H9 (cell line): Measurements from ENCODE around the gene LTF. TPM values are rescaled to one million over a fixed set of nuclear protein-coding genes. Genes with fewer than 3 reads are reported as not detected.

Experiments
- DNase-seq: peaks from one replicate; pipeline ENCODE4 v3.0.0-alpha.2; 2017
- H2AFZ ChIP-seq: one replicate; pipeline ENCODE4 v1.6.1; 2013; ENCODE audit warnings: mild to moderate bottlenecking, low read length, control low read depth, moderate library complexity
- H2AK5ac ChIP-seq: 2 replicates; pipeline ENCODE4 v1.6.1; 2013; ENCODE audit warnings: low read length, control low read depth, mixed read lengths; ENCODE audit not compliant: insufficient read length
- H2BK120ac ChIP-seq: one replicate; pipeline ENCODE4 v1.6.1; 2013; ENCODE audit warnings: low read depth, mild to moderate bottlenecking, low read length, control low read depth, inconsistent platforms; ENCODE audit not compliant: poor library complexity, severe bottlenecking
- H2BK12ac ChIP-seq: 2 replicates; pipeline ENCODE4 v1.6.1; 2013; ENCODE audit warnings: low read length, control low read depth, mixed read lengths, low read depth; ENCODE audit not compliant: insufficient read length
- H2BK15ac ChIP-seq: 2 replicates; pipeline ENCODE4 v1.6.1; 2013; ENCODE audit warnings: low read depth, low read length, control low read depth
- H2BK20ac ChIP-seq: one replicate; pipeline ENCODE4 v1.6.1; 2013; ENCODE audit warnings: low read depth, mild to moderate bottlenecking, low read length, control low read depth, inconsistent platforms; ENCODE audit not compliant: poor library complexity, severe bottlenecking
- H2BK5ac ChIP-seq: 2 replicates; pipeline ENCODE4 v1.6.1; 2013; ENCODE audit warnings: low read length, control low read depth, mixed read lengths; ENCODE audit not compliant: insufficient read length
- H3K14ac ChIP-seq: 2 replicates; pipeline ENCODE4 v1.6.1; 2013; ENCODE audit warnings: low read length, control low read depth; ENCODE audit not compliant: insufficient read depth
- H3K18ac ChIP-seq: 2 replicates; pipeline ENCODE4 v1.6.1; 2013; ENCODE audit warnings: low read depth, mild to moderate bottlenecking, mixed read lengths, low read length, control low read depth; ENCODE audit not compliant: insufficient read length
- H3K23ac ChIP-seq: 2 replicates; pipeline ENCODE4 v1.6.1; 2013; ENCODE audit warnings: low read length, control low read depth, mixed read lengths, low read depth; ENCODE audit not compliant: insufficient read length
- H3K23me2 ChIP-seq: 2 replicates; pipeline ENCODE4 v1.6.1; 2013; ENCODE audit warnings: low read depth, mild to moderate bottlenecking, mixed read lengths, low read length, control low read depth; ENCODE audit not compliant: insufficient read length, poor library complexity, severe bottlenecking
- H3K27ac ChIP-seq: 2 replicates; pipeline ENCODE4 v1.5.1; 2013; ENCODE audit warnings: low read length, control low read depth, mixed read lengths, low read depth; ENCODE audit not compliant: insufficient read length
- H3K27me3 ChIP-seq: 2 replicates; pipeline ENCODE4 v1.6.1; 2013; ENCODE audit warnings: low read length, control low read depth, inconsistent platforms; ENCODE audit not compliant: insufficient read depth
- H3K4ac ChIP-seq: 2 replicates; pipeline ENCODE4 v1.6.1; 2013; ENCODE audit warnings: low read depth, mild to moderate bottlenecking, control low read depth, inconsistent platforms, low read length, moderate library complexity
- H3K4me1 ChIP-seq: 2 replicates; pipeline ENCODE4 v1.6.1; 2013; ENCODE audit warnings: low read length, control low read depth, inconsistent platforms; ENCODE audit not compliant: insufficient read depth
- H3K4me2 ChIP-seq: 2 replicates; pipeline ENCODE4 v1.6.1; 2013; ENCODE audit warnings: low read length, control low read depth, mixed read lengths; ENCODE audit not compliant: insufficient read length, insufficient read depth
- H3K56ac ChIP-seq: 2 replicates; pipeline ENCODE4 v1.6.1; 2013; ENCODE audit warnings: low read depth, mild to moderate bottlenecking, mixed read lengths, low read length, control low read depth; ENCODE audit not compliant: insufficient read length
- H3K79me1 ChIP-seq: 2 replicates; pipeline ENCODE4 v1.6.1; 2013; ENCODE audit warnings: low read depth, mild to moderate bottlenecking, moderate library complexity, low read length, control low read depth, inconsistent platforms; ENCODE audit not compliant: insufficient read depth, poor library complexity, severe bottlenecking
- H3K79me2 ChIP-seq: 2 replicates; pipeline ENCODE4 v1.6.1; 2013; ENCODE audit warnings: low read length, control low read depth, inconsistent platforms; ENCODE audit not compliant: insufficient read depth
- H3K9ac ChIP-seq: 2 replicates; pipeline ENCODE4 v1.6.1; 2013; ENCODE audit warnings: low read length, control low read depth, mixed read lengths; ENCODE audit not compliant: insufficient read length; ENCODE audit errors: extremely low read depth
- H3K9me3 ChIP-seq: one replicate; pipeline ENCODE4 v1.6.1; 2013; ENCODE audit warnings: low read depth, low read length, inconsistent platforms; ENCODE audit not compliant: control insufficient read depth
- H3T11ph ChIP-seq: one replicate; pipeline ENCODE4 v1.6.1; 2013; ENCODE audit warnings: mild to moderate bottlenecking, low read length, control low read depth, inconsistent platforms
- H4K20me1 ChIP-seq: one replicate; pipeline ENCODE4 v1.6.1; 2013; ENCODE audit not compliant: control insufficient read depth, insufficient read length, insufficient read depth
- H4K5ac ChIP-seq: 2 replicates; pipeline ENCODE4 v1.6.1; 2013; ENCODE audit warnings: low read depth, mild to moderate bottlenecking, mixed read lengths, low read length, control low read depth; ENCODE audit not compliant: insufficient read length
- H4K8ac ChIP-seq: replicated peaks from 2 replicates; pipeline ENCODE4 v1.6.1; 2013; ENCODE audit warnings: low read length, control low read depth, mixed read lengths, low read depth; ENCODE audit not compliant: insufficient read length
- H4K91ac ChIP-seq: 2 replicates; pipeline ENCODE4 v1.6.1; 2013; ENCODE audit warnings: low read depth, mild to moderate bottlenecking, moderate library complexity, mixed read lengths, low read length, control low read depth; ENCODE audit not compliant: insufficient read length
- H3K27ac Mint-ChIP-seq, 3 experiments: 2 replicates in 2 of 3; 3 replicates in 1 of 3; pipeline ENCODE4 v1.8.0; 2020 to 2021; ENCODE audit warnings: mixed read lengths in 3 of 3, mild to moderate bottlenecking in 1 of 3, moderate library complexity in 1 of 3
- H3K27me3 Mint-ChIP-seq: 2 replicates; pipeline ENCODE4 v1.8.0; 2021; ENCODE audit warnings: low read depth, mild to moderate bottlenecking, moderate library complexity, mixed read lengths
- H3K36me3 Mint-ChIP-seq, 3 experiments: 2 replicates in 2 of 3; 3 replicates in 1 of 3; pipeline ENCODE4 v1.8.0; 2020 to 2021; ENCODE audit warnings: low read depth in 3 of 3, mixed read lengths in 3 of 3; ENCODE audit not compliant: insufficient read depth in 1 of 3
- H3K4me1 Mint-ChIP-seq, 2 experiments: 2 replicates each; pipeline ENCODE4 v1.8.0; 2020; ENCODE audit warnings: mixed read lengths in 2 of 2
- H3K4me3 Mint-ChIP-seq, 2 experiments: 2 replicates in 1 of 2; 3 replicates in 1 of 2; pipeline ENCODE4 v1.8.0; 2020 to 2021; ENCODE audit warnings: mild to moderate bottlenecking in 2 of 2, mixed read lengths in 2 of 2, moderate library complexity in 1 of 2
- H3K9me3 Mint-ChIP-seq, 2 experiments: 2 replicates in 1 of 2; 3 replicates in 1 of 2; pipeline ENCODE4 v1.8.0; 2020; ENCODE audit warnings: mild to moderate bottlenecking in 2 of 2, mixed read lengths in 2 of 2, moderate library complexity in 1 of 2
- CTCF ChIP-seq: fragments of 200-600 bp; sonication (generic); conservative IDR thresholded peaks from 3 replicates; pipeline ENCODE4 v1.8.0; 2021; ENCODE audit warnings: antibody characterized with exemption, mild to moderate bottlenecking
- total RNA-seq: library from RNA; stranded (reverse); gene quantifications from 2 replicates; pipeline ENCODE4 v1.2.1, GENCODE V29; 2021

The LTF gene
- total RNA-seq, 1 experiment from 2014 or later: not detected

- Mint-ChIP-seq H3K4me1 (peaks cover 0 to 4% of the 10 kb centered on the region in 2 experiments; a peak in 2 of 4 replicates), H3K4me3 (no peak overlapping the region), H3K27ac (no peak overlapping the region), H3K9me3 (no peaks in the 10 kb centered on the region), H3K27me3 (peaks cover 17% of the 10 kb centered on the region), H3K36me3 (no peaks in the 10 kb centered on the region)
- Histone ChIP-seq H4K8ac (no peak overlapping the region), H3K27me3 (no peaks in the 10 kb centered on the region; the same call in 1 of the 2 replicates), H3K4me2 (no peak overlapping the region), H4K91ac (no peak overlapping the region), H2BK120ac (no peak overlapping the region), H3K27ac (no peak overlapping the region), H2AFZ (no peak overlapping the region), H2BK5ac (no peak overlapping the region), H3K14ac (no peak overlapping the region; the same call in 1 of the 2 replicates), H4K5ac (no peak overlapping the region), H3K4me1 (no peaks in the 10 kb centered on the region), H3T11ph (no peak overlapping the region), H3K18ac (no peak overlapping the region), H2BK12ac (no peak overlapping the region), H3K79me1 (no peaks in the 10 kb centered on the region), H3K79me2 (no peaks in the 10 kb centered on the region), H4K20me1 (no peaks in the 10 kb centered on the region), H3K9ac (no peak overlapping the region), H3K23me2 (no peaks in the 10 kb centered on the region), H3K4ac (no peak overlapping the region), H2BK20ac (no peak overlapping the region), H3K23ac (no peak overlapping the region), H2BK15ac (no peak overlapping the region), H3K56ac (no peak overlapping the region), H2AK5ac (no peak overlapping the region), H3K9me3 (no peaks in the 10 kb centered on the region)
- no peak for TF ChIP-seq CTCF
- DNase-seq: peak; percentile 9
Observed at GRCh38 chr3:46466273-46466672, 1.6 kb upstream of the LTF start.
